GOT3 (cell line): ENCODE data around the gene NEUROG1.

Source experiments
- DNase-seq: peaks from one replicate; lab custom pipeline; 2025; ENCODE audit warnings: mixed read lengths; lab: John Stamatoyannopoulos, UW

NEUROG1 gene, protein sequence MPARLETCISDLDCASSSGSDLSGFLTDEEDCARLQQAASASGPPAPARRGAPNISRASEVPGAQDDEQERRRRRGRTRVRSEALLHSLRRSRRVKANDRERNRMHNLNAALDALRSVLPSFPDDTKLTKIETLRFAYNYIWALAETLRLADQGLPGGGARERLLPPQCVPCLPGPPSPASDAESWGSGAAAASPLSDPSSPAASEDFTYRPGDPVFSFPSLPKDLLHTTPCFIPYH

DNA sequence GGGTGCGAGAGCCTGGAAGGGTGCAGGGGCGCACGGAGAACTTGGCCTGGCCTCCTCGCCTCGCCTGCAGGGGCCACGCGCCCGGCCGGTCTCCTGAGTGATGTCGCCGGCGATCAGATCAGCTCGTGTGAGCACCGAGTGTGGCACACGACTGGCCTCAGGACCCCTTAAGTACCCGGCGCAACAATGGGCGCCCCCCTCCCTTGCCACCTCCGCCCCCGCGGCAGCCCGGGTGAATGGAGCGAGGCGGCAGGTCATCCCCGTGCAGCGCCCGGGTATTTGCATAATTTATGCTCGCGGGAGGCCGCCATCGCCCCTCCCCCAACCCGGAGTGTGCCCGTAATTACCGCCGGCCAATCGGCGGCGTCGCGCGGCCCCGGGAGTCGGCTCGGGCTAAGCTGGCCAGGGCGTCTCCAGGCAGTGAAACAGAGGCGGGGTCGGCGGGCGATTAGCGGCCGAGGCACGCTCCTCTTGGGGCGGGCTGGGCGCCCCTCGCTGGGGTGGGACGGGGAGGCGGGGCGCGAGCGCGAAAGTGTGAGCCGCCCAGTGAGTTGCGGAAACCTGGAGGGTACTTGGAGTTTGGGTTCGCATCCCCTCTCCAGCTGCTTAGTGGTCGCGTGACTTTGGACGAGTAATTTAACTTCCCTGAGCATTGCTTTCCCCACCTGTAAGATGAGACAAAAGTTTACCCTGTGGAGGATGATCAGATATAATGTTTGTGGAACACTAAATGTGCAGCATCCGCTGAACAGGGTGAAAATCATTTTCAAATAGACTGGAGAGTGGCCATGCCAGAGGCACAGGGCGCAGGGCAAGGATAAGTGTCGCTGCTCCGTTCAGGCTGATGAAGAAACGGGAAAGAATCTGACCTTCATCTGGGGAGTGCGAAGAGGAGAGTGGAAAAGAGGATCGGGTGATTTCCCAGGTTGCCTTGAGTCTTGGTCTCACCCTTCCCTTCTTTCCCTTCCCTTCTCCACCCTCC is at the start of gene NEUROG1:
TSS of gene NEUROG1 (minus strand) at position 145 of the 982 bp plus-strand sequence. CDS start 274 bp downstream, outside the sequence.
- no peak for DNase-seq

DNA sequence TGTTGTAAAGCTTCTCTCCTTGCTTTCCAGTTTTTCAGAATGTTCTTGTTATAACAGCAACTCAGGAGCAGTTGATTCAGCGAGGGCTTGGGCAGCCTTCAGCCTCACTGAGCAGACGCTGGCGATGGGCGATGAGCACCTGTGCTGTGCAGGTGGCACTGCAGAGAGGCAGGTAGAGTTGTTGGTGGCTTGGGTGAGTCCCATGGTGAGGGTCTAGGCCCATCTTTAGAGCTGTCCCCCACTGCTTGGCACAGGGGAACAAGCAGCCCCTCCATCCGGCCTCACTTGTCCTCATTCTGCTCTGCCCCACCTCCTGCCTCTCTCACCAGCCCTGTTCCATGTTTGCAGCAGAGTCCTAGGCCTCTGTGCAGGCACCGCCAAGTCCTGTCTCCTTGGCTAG is 49.2 kb upstream of the NEUROG1 start:
- no peak for DNase-seq

DNA sequence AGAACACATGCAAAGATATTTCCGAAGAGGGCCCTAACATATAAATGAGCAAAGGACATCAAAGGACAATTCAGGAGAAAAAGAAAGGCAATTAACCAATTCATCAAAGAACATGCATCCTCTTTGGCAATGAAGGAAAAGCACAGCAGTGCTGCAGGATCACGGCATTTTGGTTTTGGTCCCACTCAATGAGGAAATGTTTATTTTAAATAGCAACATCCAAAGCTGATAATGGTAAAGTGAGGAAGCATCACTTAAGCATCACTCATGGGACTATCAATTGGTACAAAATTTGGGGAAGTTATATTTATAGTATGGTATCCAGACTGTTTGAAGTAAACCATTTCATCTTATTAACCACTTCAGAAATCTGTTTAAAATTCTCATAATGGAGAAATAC is 48.5 kb upstream of the NEUROG1 start:
- DNase-seq, result no peak

DNA sequence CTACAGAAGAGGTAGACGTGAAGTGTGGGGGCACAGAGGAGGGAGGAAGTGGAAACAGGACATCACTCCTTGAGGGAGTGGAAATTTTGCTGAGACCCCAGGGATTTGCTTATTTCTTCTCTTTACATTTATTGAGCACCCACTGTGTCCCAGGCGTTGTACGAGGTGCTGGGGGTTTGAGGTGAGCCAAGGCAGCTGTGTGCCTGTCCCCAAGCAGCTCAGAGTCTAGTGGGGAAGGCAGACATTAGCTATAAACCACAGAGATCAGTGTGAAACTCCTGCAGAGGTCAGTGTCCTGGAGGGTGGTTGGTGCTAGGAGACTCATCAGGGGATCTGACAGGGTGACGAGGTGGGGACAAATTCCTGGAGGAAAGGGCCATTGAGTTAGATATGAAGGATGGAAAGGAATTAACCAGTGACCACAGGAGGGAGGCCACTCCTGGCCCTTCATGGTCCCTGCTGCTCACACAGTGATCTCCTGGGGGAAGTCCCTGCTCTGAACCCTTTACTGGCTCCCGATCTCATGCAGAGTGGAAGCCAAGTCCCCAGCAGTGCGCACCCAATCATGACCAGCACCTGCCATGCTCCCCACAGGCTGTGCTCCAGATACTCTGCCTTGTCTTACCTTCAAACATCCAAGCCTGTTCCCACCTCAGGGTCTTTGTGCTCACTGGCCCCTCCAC is 46.5 kb upstream of the NEUROG1 start:
- no peak for DNase-seq

DNA sequence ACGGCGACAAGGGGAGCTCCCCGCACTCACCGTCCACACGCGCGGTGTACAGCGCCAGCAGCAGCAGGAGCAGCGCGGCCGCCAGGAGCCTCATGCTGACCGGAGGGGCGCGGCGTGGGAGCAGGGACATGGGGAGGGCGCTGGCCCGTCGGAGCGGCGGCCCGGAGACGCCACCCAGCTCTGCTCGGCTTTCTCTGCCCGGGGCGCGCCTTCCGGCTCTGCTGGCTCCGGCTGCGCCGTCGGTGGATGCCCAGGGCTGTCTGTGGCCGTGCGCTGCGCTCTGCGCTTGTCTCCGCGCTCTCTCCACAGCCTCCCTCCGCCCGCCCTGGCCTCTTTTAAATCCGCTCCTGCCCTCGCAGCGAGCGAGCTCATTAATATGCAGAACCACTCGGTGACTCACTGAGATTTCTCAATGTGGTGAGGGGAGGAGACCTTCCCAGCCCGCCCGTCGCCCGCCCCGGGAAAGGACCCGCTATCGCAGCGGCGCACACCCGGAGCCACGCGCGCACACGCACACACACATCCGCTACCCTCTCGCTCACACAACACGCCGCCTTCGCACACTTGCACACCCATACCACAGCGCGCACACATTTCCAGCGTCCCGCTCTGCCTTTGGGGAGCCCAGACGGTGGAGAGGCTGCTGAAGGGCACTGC is 43.0 kb upstream of the NEUROG1 start, which contains the start of gene CXCL14:
TSS of gene CXCL14 (minus strand) at position 307 of the 657 bp plus-strand sequence. CDS start at position 94, 213 bp downstream.
- DNase-seq, result peak; percentile 35

DNA sequence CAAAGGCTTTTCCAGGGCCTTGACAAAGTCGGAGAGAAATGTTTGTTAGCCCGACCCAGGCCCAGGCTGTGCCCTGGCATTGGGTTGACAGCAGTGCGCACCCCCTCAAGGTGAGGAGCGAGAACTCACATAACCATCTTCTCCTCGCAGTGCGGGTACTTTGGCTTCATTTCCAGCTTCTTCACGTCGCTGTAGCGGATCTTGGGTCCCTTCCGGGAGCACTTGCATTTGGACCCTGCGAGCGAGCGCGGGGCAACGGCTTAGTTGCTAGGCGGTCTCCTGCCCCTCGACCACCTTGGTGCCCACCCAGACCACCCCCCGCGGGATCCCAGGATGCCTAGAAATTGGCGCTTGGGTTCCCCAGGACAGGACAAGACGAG is 42.5 kb upstream of the NEUROG1 start:
- DNase-seq, result no peak

DNA sequence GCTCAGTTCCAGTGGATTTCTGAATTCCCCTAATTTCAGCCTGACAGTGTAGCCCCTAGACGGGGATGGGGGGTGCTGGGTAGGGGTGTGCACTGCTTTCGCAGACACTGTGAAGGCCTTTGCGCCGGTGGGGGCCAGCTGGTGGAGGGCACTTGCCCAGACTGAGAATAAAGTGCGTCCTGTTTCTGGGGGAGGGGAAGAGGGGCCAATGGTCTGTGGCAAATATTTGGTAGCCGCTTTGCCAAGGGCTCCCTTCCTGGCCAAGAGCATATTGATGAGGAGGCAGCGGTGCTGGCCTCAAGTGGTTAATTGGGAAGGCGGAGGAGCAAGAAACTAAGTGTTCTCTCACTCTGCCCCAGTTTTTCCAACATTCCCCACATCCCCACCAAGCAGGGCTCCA is 41.7 kb upstream of the NEUROG1 start:
- DNase-seq, result no peak

DNA sequence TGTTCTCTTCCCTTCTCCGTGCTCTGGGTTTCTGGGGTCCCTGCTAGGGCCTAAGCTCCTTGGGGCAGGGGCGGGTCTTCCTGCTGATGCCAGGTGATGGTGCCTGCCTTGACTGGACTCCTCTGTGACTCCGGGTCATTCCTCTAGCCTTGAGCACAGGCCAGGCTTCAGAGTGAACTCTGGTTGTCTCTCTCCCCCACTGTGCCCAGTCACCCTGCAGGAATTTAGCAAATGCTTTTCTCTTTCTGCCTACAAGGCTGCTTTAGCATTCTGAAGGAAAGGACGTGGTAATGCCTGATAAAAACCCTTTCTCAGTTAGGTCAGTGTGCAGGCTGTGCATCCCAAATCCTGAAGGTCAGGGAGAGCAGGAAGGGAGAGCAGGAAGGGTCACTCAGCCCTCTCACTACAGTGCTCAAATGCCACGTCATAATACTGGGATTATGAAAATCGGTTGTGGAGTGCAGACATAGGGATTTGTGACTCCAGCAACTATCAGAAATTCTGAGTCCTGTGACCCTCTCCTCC is 40.4 kb upstream of the NEUROG1 start:
- DNase-seq, result no peak

DNA sequence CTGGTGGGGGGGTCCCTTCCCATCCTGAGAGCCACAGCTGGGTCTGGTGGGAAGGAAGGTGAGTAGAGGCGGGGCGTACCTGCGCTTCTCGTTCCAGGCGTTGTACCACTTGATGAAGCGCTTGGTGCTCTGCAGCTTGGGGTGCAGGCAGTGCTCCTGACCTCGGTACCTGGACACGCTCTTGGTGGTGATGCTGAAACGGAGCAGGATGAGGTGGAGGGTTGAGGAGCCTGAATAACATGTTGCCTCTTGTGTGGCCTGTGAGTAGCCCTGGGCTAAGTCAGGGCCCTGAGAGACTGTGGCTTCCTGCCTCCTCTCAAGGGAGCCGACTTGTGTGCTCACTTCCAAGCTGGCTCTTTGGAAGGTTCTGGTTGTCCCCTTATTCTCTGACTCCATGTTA is 38.7 kb upstream of the NEUROG1 start:
- no peak for DNase-seq

DNA sequence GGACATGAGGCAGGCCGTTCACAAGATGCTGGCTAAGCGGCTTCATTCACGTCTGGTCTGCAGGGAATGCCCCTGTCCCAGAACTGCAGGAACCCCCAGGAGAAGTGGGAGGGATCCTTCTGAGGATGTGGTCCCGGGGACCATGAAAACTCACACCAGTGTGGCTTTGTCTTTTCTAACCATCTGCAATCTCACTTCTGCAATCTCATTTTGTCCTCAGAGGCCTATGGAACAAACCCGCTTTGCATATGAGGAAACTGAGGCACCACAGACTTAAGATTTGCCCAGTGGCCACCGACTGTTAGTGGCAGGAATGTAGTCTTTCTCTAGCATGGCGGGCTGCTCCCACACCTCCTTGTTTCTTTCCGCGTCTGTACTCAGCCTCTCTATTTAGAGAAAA is 36.1 kb upstream of the NEUROG1 start:
- no peak for DNase-seq

DNA sequence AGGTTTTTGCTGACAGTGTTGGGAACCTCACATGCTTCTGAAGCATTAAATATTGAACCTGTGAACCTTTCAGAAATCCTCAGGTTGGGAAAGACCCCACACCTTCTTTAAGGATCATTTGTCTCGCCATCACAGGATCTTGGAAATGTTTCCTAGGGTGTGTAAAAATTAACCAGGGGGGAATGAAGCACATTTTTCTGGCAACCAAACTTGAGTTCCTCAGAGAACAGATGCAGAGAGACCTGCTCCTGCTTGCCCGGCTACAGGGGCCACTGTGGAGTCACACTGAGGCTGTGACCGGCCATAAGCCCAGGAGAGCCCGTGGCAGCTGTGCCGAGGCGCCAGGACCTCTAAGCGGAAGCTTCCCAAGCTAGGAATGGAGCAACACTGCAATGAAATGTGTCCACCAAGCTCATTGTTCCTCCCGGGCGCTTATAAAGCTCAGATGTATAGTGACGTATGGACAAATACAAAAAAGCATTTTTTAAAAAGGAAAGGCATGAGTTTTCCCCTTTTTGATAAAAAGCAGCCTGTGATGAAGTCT is 35.4 kb upstream of the NEUROG1 start:
- no peak for DNase-seq

DNA sequence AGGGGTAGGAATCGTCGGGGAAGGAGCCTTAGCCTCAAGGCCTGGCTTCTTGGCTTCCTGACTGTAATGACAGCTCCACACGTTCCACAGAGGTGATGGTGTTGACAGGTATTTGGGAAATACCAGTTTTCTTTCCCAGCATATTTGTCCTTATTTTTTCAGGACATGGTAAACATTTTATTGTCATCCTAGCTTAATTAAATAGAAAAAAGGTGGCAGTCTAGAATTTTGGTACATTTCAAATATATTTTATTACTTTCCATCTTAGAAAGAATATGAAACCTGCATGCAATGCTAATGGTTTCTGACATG is 34.6 kb upstream of the NEUROG1 start:
- no peak for DNase-seq

DNA sequence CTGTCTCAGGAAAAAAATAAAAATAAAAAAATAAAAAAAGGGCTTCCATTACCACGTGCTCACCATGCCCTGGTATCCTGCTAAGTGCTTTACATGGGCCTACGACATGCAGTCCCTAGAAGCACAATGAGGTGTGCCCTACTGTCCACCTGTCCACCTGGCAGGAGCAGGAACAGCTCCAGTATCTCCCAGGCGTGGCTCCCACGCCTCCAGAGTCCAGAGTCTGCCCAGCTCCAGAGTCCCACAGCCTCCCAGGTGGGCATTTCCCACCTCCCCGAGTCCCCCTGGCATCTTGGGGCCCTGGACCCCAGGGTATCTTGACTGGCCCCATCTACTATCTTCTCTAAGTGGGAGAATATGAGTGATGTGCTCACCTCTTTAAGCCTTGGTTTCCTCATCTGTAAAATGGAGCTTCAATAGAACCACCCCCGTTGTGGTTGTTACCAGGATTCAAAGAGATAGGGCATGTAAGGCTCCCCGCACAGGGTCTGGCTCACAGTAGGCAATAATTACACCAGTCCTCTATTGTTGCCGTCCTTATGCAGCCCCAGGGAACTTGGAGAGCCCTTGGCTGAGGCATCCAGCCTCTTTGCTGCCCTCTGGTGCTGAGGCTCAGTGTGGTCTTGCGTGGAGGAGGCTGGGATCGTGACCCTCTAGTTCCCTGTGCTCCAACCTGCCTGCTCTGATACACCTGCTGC is 34.1 kb upstream of the NEUROG1 start:
- DNase-seq, result no peak

DNA sequence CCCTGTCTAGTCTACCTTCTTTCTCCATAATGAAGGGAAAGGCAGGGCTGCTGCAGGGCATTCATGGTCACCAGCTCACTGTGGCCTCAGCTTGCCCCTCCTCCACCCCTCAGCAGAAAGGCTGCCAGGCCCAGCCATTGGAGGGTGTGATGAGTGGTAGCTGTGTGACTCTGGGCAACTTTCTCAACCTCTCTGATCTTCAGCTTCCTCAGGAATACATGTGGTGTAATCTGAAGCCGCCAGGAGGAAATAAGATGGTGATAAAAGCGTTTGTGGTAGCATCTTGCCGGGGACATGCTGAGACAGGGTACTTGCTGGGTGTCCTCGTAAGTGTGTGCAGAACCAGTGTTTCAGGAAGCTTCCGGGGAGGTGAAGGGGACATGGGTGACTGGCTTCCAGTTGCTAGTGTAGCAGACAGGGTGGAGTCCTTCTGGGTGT is 33.2 kb upstream of the NEUROG1 start:
- no peak for DNase-seq

DNA sequence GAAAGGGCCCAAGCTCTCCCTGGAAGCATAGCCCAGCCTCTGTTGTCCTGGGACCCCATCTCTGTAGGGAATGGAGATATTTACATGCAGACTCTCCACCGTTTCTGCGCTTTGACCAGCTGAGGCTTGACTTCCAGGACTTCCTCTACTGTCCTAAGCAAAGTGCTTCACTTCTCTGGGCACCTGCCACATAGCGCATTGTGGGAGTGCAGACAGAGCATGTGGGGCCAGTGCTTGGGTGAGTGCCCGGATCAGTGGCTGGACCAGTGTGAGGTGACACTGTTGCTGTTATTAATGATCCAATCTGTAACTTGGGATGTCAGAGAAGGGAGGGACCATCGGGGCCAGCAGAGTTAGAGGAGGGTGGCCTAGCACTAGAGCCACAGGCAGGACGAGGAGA is 32.5 kb upstream of the NEUROG1 start:
- no peak for DNase-seq

DNA sequence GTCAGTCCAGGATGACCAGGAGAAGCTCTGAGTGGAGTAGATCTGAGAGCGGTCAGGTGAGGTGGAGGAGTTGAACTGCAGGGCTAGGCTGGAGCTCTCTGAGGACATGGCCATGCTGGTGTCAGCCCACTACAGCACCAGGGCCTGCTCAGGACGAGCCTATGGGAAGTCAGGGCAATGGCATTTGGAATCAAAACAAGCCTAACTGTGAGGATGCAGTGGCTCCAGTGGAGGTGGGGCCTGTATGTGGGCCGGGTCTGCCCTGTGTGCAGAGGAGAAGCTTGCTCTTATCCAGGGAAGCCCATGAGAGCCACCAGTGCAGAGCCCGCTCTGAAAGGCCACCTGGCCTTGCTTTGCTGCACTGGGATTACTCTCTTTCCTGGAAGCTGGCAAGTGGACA is 31.9 kb upstream of the NEUROG1 start:
- DNase-seq, result no peak

DNA sequence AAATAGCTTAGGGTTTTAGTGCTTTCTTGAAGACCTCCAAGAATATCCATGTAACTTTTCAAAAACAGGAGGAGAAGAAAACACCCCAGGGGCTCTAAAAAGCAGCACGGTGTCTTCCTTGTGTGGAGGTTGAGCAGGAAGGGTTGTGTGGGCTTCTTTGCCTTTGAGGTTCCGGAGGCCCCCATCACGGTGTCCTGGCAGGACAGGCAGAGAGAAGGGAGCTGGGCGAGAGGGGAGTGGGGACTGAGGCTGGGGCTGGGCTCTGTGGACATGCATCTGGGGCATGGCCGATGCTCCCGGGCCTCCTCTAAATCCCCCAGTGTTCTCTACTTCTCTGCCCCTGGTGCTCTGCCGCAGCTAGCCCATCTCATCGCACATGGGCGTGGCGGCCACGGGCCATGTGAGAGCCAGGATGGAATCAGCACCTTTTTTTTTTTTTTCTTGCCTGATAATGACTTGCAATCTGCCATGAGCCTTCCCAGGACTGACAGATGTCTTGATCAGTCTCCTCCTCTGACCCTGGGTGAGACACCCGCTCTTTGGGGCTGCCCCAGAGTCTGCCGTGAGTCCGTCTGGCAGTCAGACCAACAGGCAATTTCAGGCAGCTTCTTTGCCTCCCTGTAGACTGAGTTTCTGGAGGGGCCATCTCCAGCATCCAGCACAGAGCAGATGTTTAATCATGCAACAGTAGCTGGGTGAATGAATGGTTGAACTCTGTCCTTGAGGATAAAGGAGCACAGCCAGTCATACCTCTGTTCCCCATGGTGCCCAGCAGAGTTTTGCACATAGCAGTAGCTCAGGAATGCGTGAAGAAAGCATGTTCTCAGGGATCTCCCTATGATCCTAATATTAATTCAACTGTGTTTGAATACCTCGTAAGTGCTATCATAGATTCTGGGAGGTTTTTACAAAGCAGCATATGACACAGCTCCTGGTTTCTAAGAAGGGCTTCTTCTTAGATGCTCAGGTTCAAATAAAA is 30.9 kb upstream of the NEUROG1 start:
- DNase-seq, result no peak

DNA sequence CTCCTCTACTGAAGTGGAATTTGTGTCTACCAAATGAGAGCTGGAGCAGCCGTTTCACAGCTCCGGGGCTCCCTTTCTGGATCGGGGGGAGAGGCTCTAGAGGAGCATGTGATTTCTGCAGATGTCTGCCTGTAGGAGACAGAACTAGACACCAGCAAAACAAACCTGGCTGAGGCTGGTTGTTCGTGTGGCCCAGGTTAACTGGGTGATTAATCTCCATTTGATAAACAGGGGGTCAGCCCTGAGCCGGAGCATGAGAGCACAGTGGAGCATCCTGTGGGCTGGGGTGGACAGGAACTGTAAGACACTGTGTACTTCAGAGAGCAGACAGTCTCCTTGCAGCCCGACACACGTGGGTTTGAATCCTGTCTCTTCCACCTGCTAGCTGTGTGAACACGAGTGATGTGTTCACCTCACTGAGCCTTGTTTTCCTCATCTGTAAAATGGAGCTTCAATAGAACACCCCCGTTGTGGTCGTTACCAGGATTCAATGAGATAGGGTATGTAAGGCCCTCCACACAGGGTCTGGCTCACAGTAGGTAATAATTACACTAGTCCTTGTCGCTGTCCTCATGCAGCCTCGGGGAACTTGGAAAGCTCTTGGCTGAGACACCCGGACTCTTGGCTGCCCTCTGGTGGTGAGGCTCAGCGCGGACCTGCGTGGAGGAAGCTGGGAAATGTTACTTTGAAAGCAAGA is 30.1 kb upstream of the NEUROG1 start:
- DNase-seq, result peak; percentile 38

DNA sequence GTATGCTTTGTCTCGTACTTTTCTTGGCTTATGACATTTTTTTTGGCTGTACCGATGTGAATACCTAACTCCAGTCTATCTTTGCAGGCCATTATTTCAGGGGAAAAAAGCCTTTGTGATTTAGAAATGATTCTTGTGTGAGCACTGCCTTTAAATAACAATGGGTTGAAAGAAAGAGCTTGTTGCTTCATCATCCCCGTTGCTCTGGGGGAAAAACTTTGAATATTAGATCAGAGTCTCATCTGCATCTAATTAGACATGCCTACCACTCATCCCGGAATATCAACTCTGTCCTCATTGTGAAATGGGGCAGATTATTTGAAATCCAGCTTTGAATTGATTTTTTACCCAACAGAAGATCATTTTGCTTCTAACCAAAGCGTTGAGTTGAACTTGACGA is 29.5 kb upstream of the NEUROG1 start:
- DNase-seq, result no peak
